Fibroblast of lung (primary cell): ENCODE results near the gene KIAA1191.

ENCODE experiments used
- CTCF ChIP-seq, 2 donors: IDR thresholded peaks in 1 of 2; conservative IDR thresholded peaks in 1 of 2; 1 replicate in 1 of 2; 2 replicates in 1 of 2; pipeline ENCODE4 v1.5.1; 2011 to 2012; ENCODE audit warnings: low read length in 2 of 2, control low read depth in 1 of 2, inconsistent platforms in 1 of 2, low read depth in 1 of 2, mild to moderate bottlenecking in 1 of 2
- EZH2 ChIP-seq: IDR thresholded peaks from 2 replicates; pipeline ENCODE4 v1.5.1; 2012; ENCODE audit warnings: low read length, control low read depth, mild to moderate bottlenecking; ENCODE audit errors: missing control alignments

GRCh38 chr5:176362233-176362490, 598 bp upstream of the KIAA1191 start:
- TF ChIP-seq CTCF (conservative IDR thresholded peaks at IDR 0.05 in 1 of 2, IDR thresholded peaks at IDR 0.05 in 1 of 2; ENCODE audit: low read depth in 1 of 2, low read length in 2 of 2), result no peak
- TF ChIP-seq EZH2, result no peak
